H9 (cell line): ENCODE results near the gene PLEKHG5. TPM values are rescaled to one million over a fixed set of nuclear protein-coding genes. Genes with fewer than 3 reads are reported as not detected.

Experiments
- DNase-seq: peaks from one replicate; pipeline ENCODE4 v3.0.0-alpha.2; 2017
- H2AFZ ChIP-seq: one replicate; pipeline ENCODE4 v1.6.1; 2013; ENCODE audit warnings: mild to moderate bottlenecking, low read length, control low read depth, moderate library complexity
- H2AK5ac ChIP-seq: 2 replicates; pipeline ENCODE4 v1.6.1; 2013; ENCODE audit warnings: low read length, control low read depth, mixed read lengths; ENCODE audit not compliant: insufficient read length
- H2BK120ac ChIP-seq: one replicate; pipeline ENCODE4 v1.6.1; 2013; ENCODE audit warnings: low read depth, mild to moderate bottlenecking, low read length, control low read depth, inconsistent platforms; ENCODE audit not compliant: poor library complexity, severe bottlenecking
- H2BK12ac ChIP-seq: 2 replicates; pipeline ENCODE4 v1.6.1; 2013; ENCODE audit warnings: low read length, control low read depth, mixed read lengths, low read depth; ENCODE audit not compliant: insufficient read length
- H2BK15ac ChIP-seq: 2 replicates; pipeline ENCODE4 v1.6.1; 2013; ENCODE audit warnings: low read depth, low read length, control low read depth
- H2BK20ac ChIP-seq: one replicate; pipeline ENCODE4 v1.6.1; 2013; ENCODE audit warnings: low read depth, mild to moderate bottlenecking, low read length, control low read depth, inconsistent platforms; ENCODE audit not compliant: poor library complexity, severe bottlenecking
- H2BK5ac ChIP-seq: 2 replicates; pipeline ENCODE4 v1.6.1; 2013; ENCODE audit warnings: low read length, control low read depth, mixed read lengths; ENCODE audit not compliant: insufficient read length
- H3K14ac ChIP-seq: 2 replicates; pipeline ENCODE4 v1.6.1; 2013; ENCODE audit warnings: low read length, control low read depth; ENCODE audit not compliant: insufficient read depth
- H3K18ac ChIP-seq: 2 replicates; pipeline ENCODE4 v1.6.1; 2013; ENCODE audit warnings: low read depth, mild to moderate bottlenecking, mixed read lengths, low read length, control low read depth; ENCODE audit not compliant: insufficient read length
- H3K23ac ChIP-seq: 2 replicates; pipeline ENCODE4 v1.6.1; 2013; ENCODE audit warnings: low read length, control low read depth, mixed read lengths, low read depth; ENCODE audit not compliant: insufficient read length
- H3K23me2 ChIP-seq: 2 replicates; pipeline ENCODE4 v1.6.1; 2013; ENCODE audit warnings: low read depth, mild to moderate bottlenecking, mixed read lengths, low read length, control low read depth; ENCODE audit not compliant: insufficient read length, poor library complexity, severe bottlenecking
- H3K27ac ChIP-seq: 2 replicates; pipeline ENCODE4 v1.5.1; 2013; ENCODE audit warnings: low read length, control low read depth, mixed read lengths, low read depth; ENCODE audit not compliant: insufficient read length
- H3K27me3 ChIP-seq: 2 replicates; pipeline ENCODE4 v1.6.1; 2013; ENCODE audit warnings: low read length, control low read depth, inconsistent platforms; ENCODE audit not compliant: insufficient read depth
- H3K4ac ChIP-seq: 2 replicates; pipeline ENCODE4 v1.6.1; 2013; ENCODE audit warnings: low read depth, mild to moderate bottlenecking, control low read depth, inconsistent platforms, low read length, moderate library complexity
- H3K4me1 ChIP-seq: 2 replicates; pipeline ENCODE4 v1.6.1; 2013; ENCODE audit warnings: low read length, control low read depth, inconsistent platforms; ENCODE audit not compliant: insufficient read depth
- H3K4me2 ChIP-seq: 2 replicates; pipeline ENCODE4 v1.6.1; 2013; ENCODE audit warnings: low read length, control low read depth, mixed read lengths; ENCODE audit not compliant: insufficient read length, insufficient read depth
- H3K56ac ChIP-seq: 2 replicates; pipeline ENCODE4 v1.6.1; 2013; ENCODE audit warnings: low read depth, mild to moderate bottlenecking, mixed read lengths, low read length, control low read depth; ENCODE audit not compliant: insufficient read length
- H3K79me1 ChIP-seq: 2 replicates; pipeline ENCODE4 v1.6.1; 2013; ENCODE audit warnings: low read depth, mild to moderate bottlenecking, moderate library complexity, low read length, control low read depth, inconsistent platforms; ENCODE audit not compliant: insufficient read depth, poor library complexity, severe bottlenecking
- H3K79me2 ChIP-seq: 2 replicates; pipeline ENCODE4 v1.6.1; 2013; ENCODE audit warnings: low read length, control low read depth, inconsistent platforms; ENCODE audit not compliant: insufficient read depth
- H3K9ac ChIP-seq: 2 replicates; pipeline ENCODE4 v1.6.1; 2013; ENCODE audit warnings: low read length, control low read depth, mixed read lengths; ENCODE audit not compliant: insufficient read length; ENCODE audit errors: extremely low read depth
- H3K9me3 ChIP-seq: one replicate; pipeline ENCODE4 v1.6.1; 2013; ENCODE audit warnings: low read depth, low read length, inconsistent platforms; ENCODE audit not compliant: control insufficient read depth
- H3T11ph ChIP-seq: one replicate; pipeline ENCODE4 v1.6.1; 2013; ENCODE audit warnings: mild to moderate bottlenecking, low read length, control low read depth, inconsistent platforms
- H4K20me1 ChIP-seq: one replicate; pipeline ENCODE4 v1.6.1; 2013; ENCODE audit not compliant: control insufficient read depth, insufficient read length, insufficient read depth
- H4K5ac ChIP-seq: 2 replicates; pipeline ENCODE4 v1.6.1; 2013; ENCODE audit warnings: low read depth, mild to moderate bottlenecking, mixed read lengths, low read length, control low read depth; ENCODE audit not compliant: insufficient read length
- H4K8ac ChIP-seq: replicated peaks from 2 replicates; pipeline ENCODE4 v1.6.1; 2013; ENCODE audit warnings: low read length, control low read depth, mixed read lengths, low read depth; ENCODE audit not compliant: insufficient read length
- H4K91ac ChIP-seq: 2 replicates; pipeline ENCODE4 v1.6.1; 2013; ENCODE audit warnings: low read depth, mild to moderate bottlenecking, moderate library complexity, mixed read lengths, low read length, control low read depth; ENCODE audit not compliant: insufficient read length
- H3K27ac Mint-ChIP-seq, 3 experiments: 2 replicates in 2 of 3; 3 replicates in 1 of 3; pipeline ENCODE4 v1.8.0; 2020 to 2021; ENCODE audit warnings: mixed read lengths in 3 of 3, mild to moderate bottlenecking in 1 of 3, moderate library complexity in 1 of 3
- H3K27me3 Mint-ChIP-seq: 2 replicates; pipeline ENCODE4 v1.8.0; 2021; ENCODE audit warnings: low read depth, mild to moderate bottlenecking, moderate library complexity, mixed read lengths
- H3K36me3 Mint-ChIP-seq, 3 experiments: 2 replicates in 2 of 3; 3 replicates in 1 of 3; pipeline ENCODE4 v1.8.0; 2020 to 2021; ENCODE audit warnings: low read depth in 3 of 3, mixed read lengths in 3 of 3; ENCODE audit not compliant: insufficient read depth in 1 of 3
- H3K4me1 Mint-ChIP-seq, 2 experiments: 2 replicates each; pipeline ENCODE4 v1.8.0; 2020; ENCODE audit warnings: mixed read lengths in 2 of 2
- H3K4me3 Mint-ChIP-seq, 2 experiments: 2 replicates in 1 of 2; 3 replicates in 1 of 2; pipeline ENCODE4 v1.8.0; 2020 to 2021; ENCODE audit warnings: mild to moderate bottlenecking in 2 of 2, mixed read lengths in 2 of 2, moderate library complexity in 1 of 2
- H3K9me3 Mint-ChIP-seq, 2 experiments: 2 replicates in 1 of 2; 3 replicates in 1 of 2; pipeline ENCODE4 v1.8.0; 2020; ENCODE audit warnings: mild to moderate bottlenecking in 2 of 2, mixed read lengths in 2 of 2, moderate library complexity in 1 of 2
- WGBS: extraction: QIAGEN DNeasy Blood & Tissue Kit; methylation state at CpG from one replicate; pipeline ENCODE4 v1.1.7; 2013; ENCODE audit warnings: missing lambda C conversion rate, low lambda C conversion rate, mixed read lengths; ENCODE audit not compliant: insufficient read length; ENCODE audit errors: extremely low coverage; 5-methylcytosine and 5-hydroxymethylcytosine counted together
- total RNA-seq: library from RNA; stranded (reverse); gene quantifications from 2 replicates; pipeline ENCODE4 v1.2.1, GENCODE V29; 2021
- TF ChIP-seq, protein P1 (sequence below): fragments of 200-600 bp; sonication (generic); conservative IDR thresholded peaks from 3 replicates; pipeline ENCODE4 v1.8.0; 2021; ENCODE audit warnings: antibody characterized with exemption, mild to moderate bottlenecking

PLEKHG5 gene
- total RNA-seq, 1 experiment from 2014 or later: 22.3 TPM

DNA sequence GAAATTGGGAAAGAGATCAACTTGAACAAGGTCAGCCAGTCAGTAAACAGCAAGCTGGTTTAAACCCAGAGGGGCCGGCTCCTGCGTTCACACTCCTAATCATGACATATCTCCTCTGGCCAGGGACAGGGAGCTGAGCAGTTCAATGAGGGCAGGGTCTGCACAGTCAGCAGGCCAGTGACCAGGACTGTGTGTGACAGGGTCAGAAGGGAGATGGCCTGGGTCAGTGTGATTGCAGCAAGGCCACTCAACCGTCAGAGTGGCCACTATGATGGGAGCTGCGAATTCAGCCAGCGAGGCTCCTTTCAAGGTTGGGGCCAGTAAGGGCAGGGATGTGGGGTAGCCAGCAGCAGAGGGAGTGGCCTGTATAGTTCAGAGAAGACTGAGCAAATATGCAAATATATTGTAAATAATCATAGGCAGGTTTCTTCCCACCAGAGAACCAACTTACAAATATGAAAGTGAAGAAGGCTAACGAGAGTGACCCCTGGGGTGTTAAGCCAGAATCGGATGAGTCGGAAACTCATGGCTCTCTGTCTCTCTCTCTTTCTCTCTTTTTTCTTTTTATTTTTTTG is 42.9 kb upstream of the PLEKHG5 start:
- Histone ChIP-seq H3K9ac (peak overlapping the region; percentile 42), H3K14ac (no peak overlapping the region), H3K9me3 (no peaks in the 10 kb centered on the region), H2BK15ac (no peak overlapping the region), H3K79me1 (no peaks in the 10 kb centered on the region), H3K4ac (no peak overlapping the region), H3K27ac (no peak overlapping the region), H4K20me1 (no peaks in the 10 kb centered on the region), H3K27me3 (no peaks in the 10 kb centered on the region), H3K79me2 (no peaks in the 10 kb centered on the region), H4K91ac (no peak overlapping the region), H2AFZ (no peak overlapping the region), H3K18ac (no peak overlapping the region), H3K4me2 (no peak overlapping the region), H2BK12ac (no peak overlapping the region), H2AK5ac (no peak overlapping the region), H4K8ac (no peak overlapping the region), H2BK120ac (no peak overlapping the region), H2BK20ac (no peak overlapping the region), H3K23ac (no peak overlapping the region), H3K23me2 (no peaks in the 10 kb centered on the region), H2BK5ac (no peak overlapping the region), H3T11ph (no peak overlapping the region), H3K4me1 (no peaks in the 10 kb centered on the region), H3K56ac (no peak overlapping the region), H4K5ac (no peak overlapping the region)
- WGBS: no CpG with 5 or more reads among the region's 8 CpGs
- H3K27me3 Mint-ChIP-seq: no peaks in the 10 kb centered on the region
- no peaks in the 10 kb centered on the region for H3K9me3 Mint-ChIP-seq
- H3K4me1 Mint-ChIP-seq: peaks cover 0 to 3% of the 10 kb centered on the region in 2 experiments; a peak in 1 of 4 replicates
- H3K27ac Mint-ChIP-seq: peak overlapping the region in 2 of 3 experiments; percentile 61 to 71; a peak in 2 of 7 replicates
- H3K4me3 Mint-ChIP-seq: no peak overlapping the region
- TF ChIP-seq, protein P1, sequence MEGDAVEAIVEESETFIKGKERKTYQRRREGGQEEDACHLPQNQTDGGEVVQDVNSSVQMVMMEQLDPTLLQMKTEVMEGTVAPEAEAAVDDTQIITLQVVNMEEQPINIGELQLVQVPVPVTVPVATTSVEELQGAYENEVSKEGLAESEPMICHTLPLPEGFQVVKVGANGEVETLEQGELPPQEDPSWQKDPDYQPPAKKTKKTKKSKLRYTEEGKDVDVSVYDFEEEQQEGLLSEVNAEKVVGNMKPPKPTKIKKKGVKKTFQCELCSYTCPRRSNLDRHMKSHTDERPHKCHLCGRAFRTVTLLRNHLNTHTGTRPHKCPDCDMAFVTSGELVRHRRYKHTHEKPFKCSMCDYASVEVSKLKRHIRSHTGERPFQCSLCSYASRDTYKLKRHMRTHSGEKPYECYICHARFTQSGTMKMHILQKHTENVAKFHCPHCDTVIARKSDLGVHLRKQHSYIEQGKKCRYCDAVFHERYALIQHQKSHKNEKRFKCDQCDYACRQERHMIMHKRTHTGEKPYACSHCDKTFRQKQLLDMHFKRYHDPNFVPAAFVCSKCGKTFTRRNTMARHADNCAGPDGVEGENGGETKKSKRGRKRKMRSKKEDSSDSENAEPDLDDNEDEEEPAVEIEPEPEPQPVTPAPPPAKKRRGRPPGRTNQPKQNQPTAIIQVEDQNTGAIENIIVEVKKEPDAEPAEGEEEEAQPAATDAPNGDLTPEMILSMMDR: no peak
- DNase-seq: no peak
- peaks cover 26 to 67% (median 57%) of the 10 kb centered on the region in 3 experiments; a peak in 6 of 7 replicates for H3K36me3 Mint-ChIP-seq
